GM12865 (cell line): ENCODE measurements around the gene ABTB2.

ENCODE experiments used
- DNase-seq: peaks from one replicate; pipeline ENCODE4 v3.0.0; 2010; ENCODE audit warnings: low read depth
- H3K4me3 ChIP-seq: 2 replicates; pipeline ENCODE4 v1.5.1; 2011; ENCODE audit warnings: mild to moderate bottlenecking, low read depth, low read length, control low read depth
- TF ChIP-seq, protein P1 (sequence below): IDR thresholded peaks from 2 replicates; pipeline ENCODE4 v1.5.1; 2011; ENCODE audit warnings: low read length, control low read depth, low read depth, inconsistent platforms; ENCODE audit not compliant: insufficient read depth; ENCODE audit errors: missing control alignments

Gene ABTB2

DNA sequence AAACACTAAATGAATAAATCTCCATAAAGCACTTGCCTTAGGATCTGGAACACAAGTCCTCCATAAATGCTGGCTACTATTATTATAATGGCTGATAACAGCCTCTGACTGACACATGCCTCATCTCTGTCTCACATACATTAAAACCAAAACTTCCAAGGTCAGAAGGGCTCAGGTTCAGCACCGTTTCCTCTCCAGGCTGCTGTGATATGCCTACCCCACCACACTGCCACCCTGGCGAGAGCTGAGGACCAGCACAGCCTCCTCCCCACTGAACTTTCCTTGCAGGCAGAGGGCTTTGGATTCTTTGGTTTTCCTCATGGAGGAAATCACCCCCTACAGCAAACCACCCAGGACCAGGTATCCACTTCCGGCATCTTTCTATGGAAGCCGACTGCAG lies 112.8 kb downstream of the ABTB2 start:
- peak; percentile 35 for DNase-seq
- no peak overlapping the region for H3K4me3 ChIP-seq
- TF ChIP-seq, protein P1, sequence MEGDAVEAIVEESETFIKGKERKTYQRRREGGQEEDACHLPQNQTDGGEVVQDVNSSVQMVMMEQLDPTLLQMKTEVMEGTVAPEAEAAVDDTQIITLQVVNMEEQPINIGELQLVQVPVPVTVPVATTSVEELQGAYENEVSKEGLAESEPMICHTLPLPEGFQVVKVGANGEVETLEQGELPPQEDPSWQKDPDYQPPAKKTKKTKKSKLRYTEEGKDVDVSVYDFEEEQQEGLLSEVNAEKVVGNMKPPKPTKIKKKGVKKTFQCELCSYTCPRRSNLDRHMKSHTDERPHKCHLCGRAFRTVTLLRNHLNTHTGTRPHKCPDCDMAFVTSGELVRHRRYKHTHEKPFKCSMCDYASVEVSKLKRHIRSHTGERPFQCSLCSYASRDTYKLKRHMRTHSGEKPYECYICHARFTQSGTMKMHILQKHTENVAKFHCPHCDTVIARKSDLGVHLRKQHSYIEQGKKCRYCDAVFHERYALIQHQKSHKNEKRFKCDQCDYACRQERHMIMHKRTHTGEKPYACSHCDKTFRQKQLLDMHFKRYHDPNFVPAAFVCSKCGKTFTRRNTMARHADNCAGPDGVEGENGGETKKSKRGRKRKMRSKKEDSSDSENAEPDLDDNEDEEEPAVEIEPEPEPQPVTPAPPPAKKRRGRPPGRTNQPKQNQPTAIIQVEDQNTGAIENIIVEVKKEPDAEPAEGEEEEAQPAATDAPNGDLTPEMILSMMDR, result no peak

- TF ChIP-seq, protein P1, result no peak
- peak overlapping the region; percentile 17; the same call in 1 of the 2 replicates for H3K4me3 ChIP-seq
- peak; percentile 92 for DNase-seq
Observed at GRCh38 chr11:34243600-34244464, 114.0 kb downstream of the ABTB2 start.

GRCh38 chr11:34242037-34242625 lies 115.7 kb downstream of the ABTB2 start:
- peak; percentile 49 for DNase-seq
- no peak overlapping the region for H3K4me3 ChIP-seq
- TF ChIP-seq, protein P1, result no peak

GRCh38 chr11:34240150-34240494 lies 117.7 kb downstream of the ABTB2 start:
- TF ChIP-seq, protein P1, result no peak
- DNase-seq, result no peak
- no peak overlapping the region for H3K4me3 ChIP-seq

GRCh38 chr11:34239465-34240149 lies 118.2 kb downstream of the ABTB2 start:
- TF ChIP-seq, protein P1, result no peak
- DNase-seq, result peak; percentile 61
- H3K4me3 ChIP-seq, result no peak overlapping the region

DNA sequence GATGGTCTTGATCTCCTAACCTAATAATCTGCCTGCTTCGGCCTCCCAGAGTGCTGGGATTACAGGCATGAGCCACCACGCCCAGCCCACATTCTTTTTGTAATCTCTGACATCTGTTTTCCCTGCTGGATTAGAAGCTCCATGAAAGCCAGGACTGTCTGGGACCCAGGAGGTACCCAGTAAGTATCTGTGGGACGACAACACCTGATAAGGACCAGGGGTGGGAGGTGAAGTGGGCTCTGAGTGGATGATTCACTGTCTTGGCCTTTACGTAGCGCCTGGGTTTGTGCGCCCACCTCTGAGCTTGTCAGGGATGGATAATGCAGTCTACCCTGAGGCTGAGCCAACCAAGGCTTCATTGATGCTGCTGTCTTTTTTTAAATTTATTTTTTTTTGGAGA lies 118.8 kb downstream of the ABTB2 start:
- H3K4me3 ChIP-seq, result no peak overlapping the region
- TF ChIP-seq, protein P1, result no peak
- no peak for DNase-seq
